Muscle layer of duodenum (tissue), 2 donors: ENCODE results near the gene CABYR.

Experiments
- H3K27ac ChIP-seq: one replicate; pipeline ENCODE4 v1.7.0; 2013; ENCODE audit warnings: mild to moderate bottlenecking, low read length
- H3K27me3 ChIP-seq: one replicate; pipeline ENCODE4 v1.7.0; 2013; ENCODE audit warnings: low read depth, mild to moderate bottlenecking, control low read depth, low read length
- H3K36me3 ChIP-seq, 2 donors: one replicate each; pipeline ENCODE4 v1.7.0; 2013; ENCODE audit warnings: low read length in 2 of 2, control low read depth in 1 of 2, mild to moderate bottlenecking in 1 of 2; ENCODE audit not compliant: insufficient read depth in 2 of 2, control insufficient read depth in 1 of 2
- H3K4me1 ChIP-seq, 2 donors: one replicate each; pipeline ENCODE4 v1.7.0; 2013; ENCODE audit warnings: low read length in 2 of 2, mild to moderate bottlenecking in 2 of 2, control low read depth in 1 of 2, moderate library complexity in 1 of 2; ENCODE audit not compliant: insufficient read depth in 2 of 2, control insufficient read depth in 1 of 2
- H3K4me3 ChIP-seq, 2 donors: one replicate each; pipeline ENCODE4 v1.7.0; 2013; ENCODE audit warnings: low read length in 2 of 2, low read depth in 1 of 2, mild to moderate bottlenecking in 1 of 2
- H3K9me3 ChIP-seq, 2 donors: one replicate each; pipeline ENCODE4 v1.7.0; 2013; ENCODE audit warnings: low read length in 2 of 2, control low read depth in 1 of 2, mild to moderate bottlenecking in 1 of 2; ENCODE audit not compliant: control insufficient read depth in 1 of 2
- donor health status: healthy.

The CABYR gene

GRCh38 chr18:24176727-24177416, 38.0 kb downstream of the CABYR start:
- H3K4me3 ChIP-seq: no peak overlapping the region
- no peaks in the 10 kb centered on the region for H3K27me3 ChIP-seq
- peaks cover 0 to 5% of the 10 kb centered on the region in 2 donors for H3K4me1 ChIP-seq
- peaks cover 0 to 4% of the 10 kb centered on the region in 2 donors for H3K36me3 ChIP-seq
- no peak overlapping the region for H3K27ac ChIP-seq
- no peaks in the 10 kb centered on the region for H3K9me3 ChIP-seq

- Histone ChIP-seq H3K9me3 (no peaks in the 10 kb centered on the region), H3K4me1 (peaks cover 0 to 5% of the 10 kb centered on the region in 2 donors), H3K4me3 (no peak overlapping the region), H3K36me3 (peaks cover 0 to 4% of the 10 kb centered on the region in 2 donors), H3K27me3 (no peaks in the 10 kb centered on the region), H3K27ac (no peak overlapping the region)
Measured at GRCh38 chr18:24177499-24178133, 38.8 kb downstream of the CABYR start.

GRCh38 chr18:24180048-24180447, 41.2 kb downstream of the CABYR start:
- Histone ChIP-seq H3K27ac (no peak overlapping the region), H3K36me3 (peaks cover 0 to 4% of the 10 kb centered on the region in 2 donors)

GRCh38 chr18:24181806-24182205, 42.9 kb downstream of the CABYR start:
- Histone ChIP-seq H3K27me3 (no peaks in the 10 kb centered on the region), H3K27ac (no peak overlapping the region), H3K36me3 (peaks cover 0 to 4% of the 10 kb centered on the region in 2 donors), H3K4me1 (peaks cover 0 to 2% of the 10 kb centered on the region in 2 donors), H3K9me3 (no peaks in the 10 kb centered on the region), H3K4me3 (no peak overlapping the region)

More at GRCh38 chr18:24180048-24180447, 41.2 kb downstream of the CABYR start:
- Histone ChIP-seq H3K27me3 (no peaks in the 10 kb centered on the region), H3K4me3 (no peak overlapping the region), H3K4me1 (peaks cover 0 to 5% of the 10 kb centered on the region in 2 donors), H3K9me3 (no peaks in the 10 kb centered on the region)

GRCh38 chr18:24185805-24186204, 46.9 kb downstream of the CABYR start:
- Histone ChIP-seq H3K9me3 (no peaks in the 10 kb centered on the region), H3K27me3 (no peaks in the 10 kb centered on the region), H3K36me3 (no peaks in the 10 kb centered on the region), H3K27ac (no peak overlapping the region), H3K4me3 (no peak overlapping the region), H3K4me1 (peaks cover 7 to 10% of the 10 kb centered on the region in 2 donors)

GRCh38 chr18:24187049-24187448, 48.2 kb downstream of the CABYR start:
- Histone ChIP-seq H3K27ac (no peak overlapping the region), H3K36me3 (no peaks in the 10 kb centered on the region), H3K4me3 (no peak overlapping the region), H3K4me1 (peaks cover 7 to 10% of the 10 kb centered on the region in 2 donors), H3K27me3 (no peaks in the 10 kb centered on the region), H3K9me3 (no peaks in the 10 kb centered on the region)

- no peak overlapping the region for H3K27ac ChIP-seq
- H3K4me3 ChIP-seq: no peak overlapping the region
- H3K36me3 ChIP-seq: no peaks in the 10 kb centered on the region
- peaks cover 7 to 10% of the 10 kb centered on the region in 2 donors for H3K4me1 ChIP-seq
- no peaks in the 10 kb centered on the region for H3K9me3 ChIP-seq
- no peaks in the 10 kb centered on the region for H3K27me3 ChIP-seq
Measured at GRCh38 chr18:24187689-24188088, 48.8 kb downstream of the CABYR start.

- Histone ChIP-seq H3K27ac (no peak overlapping the region), H3K9me3 (no peaks in the 10 kb centered on the region)
Measured at GRCh38 chr18:24188120-24188519, 49.3 kb downstream of the CABYR start.

GRCh38 chr18:24189007-24189528, 50.2 kb downstream of the CABYR start:
- Histone ChIP-seq H3K9me3 (no peaks in the 10 kb centered on the region), H3K36me3 (no peaks in the 10 kb centered on the region), H3K4me1 (peaks cover 7 to 10% of the 10 kb centered on the region in 2 donors), H3K4me3 (no peak overlapping the region), H3K27me3 (no peaks in the 10 kb centered on the region), H3K27ac (no peak overlapping the region)

More at GRCh38 chr18:24188120-24188519, 49.3 kb downstream of the CABYR start:
- no peaks in the 10 kb centered on the region for H3K27me3 ChIP-seq
- no peak overlapping the region for H3K4me3 ChIP-seq
- peaks cover 7 to 10% of the 10 kb centered on the region in 2 donors for H3K4me1 ChIP-seq
- H3K36me3 ChIP-seq: no peaks in the 10 kb centered on the region

GRCh38 chr18:24189664-24190346, 50.9 kb downstream of the CABYR start:
- no peak overlapping the region for H3K27ac ChIP-seq
- H3K36me3 ChIP-seq: no peaks in the 10 kb centered on the region
- no peaks in the 10 kb centered on the region for H3K27me3 ChIP-seq
- H3K9me3 ChIP-seq: no peaks in the 10 kb centered on the region
- peaks cover 7 to 10% of the 10 kb centered on the region in 2 donors for H3K4me1 ChIP-seq
- H3K4me3 ChIP-seq: no peak overlapping the region

GRCh38 chr18:24190590-24190989, 51.7 kb downstream of the CABYR start:
- H3K9me3 ChIP-seq: no peaks in the 10 kb centered on the region
- no peaks in the 10 kb centered on the region for H3K36me3 ChIP-seq
- H3K27ac ChIP-seq: no peak overlapping the region
- no peak overlapping the region for H3K4me3 ChIP-seq
- H3K4me1 ChIP-seq: peaks cover 7 to 10% of the 10 kb centered on the region in 2 donors
- no peaks in the 10 kb centered on the region for H3K27me3 ChIP-seq
